AG04450 (cell line): Measurements from ENCODE around the gene PDGFB. TPM values are rescaled to one million over a fixed set of nuclear protein-coding genes. Genes with fewer than 3 reads are reported as not detected.

Experiments
- CTCF ChIA-PET: fragments of 300-600, 350-600 bp; formaldehyde crosslinking; extraction: SDS; loops from one replicate; lab custom pipeline; 2022; ENCODE audit warnings: antibody characterized with exemption, inconsistent platforms; lab: Charles Lee
- POLR2A ChIA-PET: fragments of 350-600 bp; formaldehyde crosslinking; extraction: SDS; loops from one replicate; lab custom pipeline; 2021; ENCODE audit warnings: antibody characterized with exemption, inconsistent platforms; lab: Yijun Ruan, JAX
- DNase-seq: peaks from one replicate; pipeline ENCODE4 v3.0.0-alpha.2; 2011; ENCODE audit warnings: low read depth, low spot score
- H3K27ac ChIP-seq: one replicate; pipeline ENCODE4 v1.5.1; 2012; ENCODE audit warnings: low read depth, low read length, control low read depth
- H3K27me3 ChIP-seq: one replicate; pipeline ENCODE4 v1.6.0; 2012; ENCODE audit warnings: low read length; ENCODE audit not compliant: control insufficient read depth, insufficient read depth
- H3K4me3 ChIP-seq: 2 replicates; pipeline ENCODE4 v1.5.1; 2011; ENCODE audit warnings: mild to moderate bottlenecking, low read depth, low read length, control low read depth
- H3K9me3 ChIP-seq: 2 replicates; pipeline ENCODE4 v1.5.1; 2012; ENCODE audit warnings: low read length; ENCODE audit not compliant: control insufficient read depth, insufficient read depth
- CTCF ChIP-seq: IDR thresholded peaks from 2 replicates; pipeline ENCODE4 v1.5.1; 2011; ENCODE audit warnings: low read depth, low read length, control low read depth, inconsistent platforms
- polyA plus RNA-seq: library from polyadenylated mRNA; depleted of rRNA; stranded (reverse); fragments of >200 nt; gene quantifications from 2 replicates; pipeline ENCODE4 v1.2.3, GENCODE V29; 2011

The PDGFB gene
- polyA plus RNA-seq, 1 experiment = 0.19 TPM

DNA sequence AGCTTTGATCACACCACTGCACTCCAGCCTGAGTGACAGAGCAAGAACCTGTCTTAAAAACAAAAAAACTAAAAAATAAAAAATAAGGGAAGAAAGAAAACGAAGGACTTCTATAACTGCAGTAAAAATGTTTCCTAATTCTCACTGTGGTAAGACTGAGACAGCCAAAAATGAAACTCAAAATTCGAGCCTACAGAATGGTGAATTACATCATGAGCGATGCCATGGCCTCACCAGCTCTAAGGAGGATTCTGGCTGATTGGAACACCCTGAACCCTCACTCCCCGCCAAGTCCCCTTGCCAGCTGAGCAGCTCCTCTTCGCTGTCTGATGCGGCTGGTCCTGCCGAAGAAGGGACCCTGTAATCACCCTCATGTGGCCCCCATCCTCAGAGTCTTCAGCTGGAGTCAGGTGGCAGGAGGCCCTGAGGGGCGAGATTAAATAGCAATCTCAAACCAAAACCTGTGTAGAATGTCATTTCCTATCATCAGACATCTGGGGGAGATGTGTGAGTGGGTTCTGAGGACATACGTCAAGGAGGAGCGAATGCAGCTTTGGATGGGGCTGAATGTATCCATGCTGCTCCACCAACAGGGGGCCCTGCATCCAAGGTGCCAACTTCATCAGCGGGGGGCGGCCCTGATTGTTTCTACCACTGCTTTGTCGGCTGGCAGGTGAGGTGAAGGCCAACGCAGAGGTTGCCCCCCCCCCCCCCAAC lies 29.2 kb downstream of the PDGFB start:
- no peak overlapping the region for H3K4me3 ChIP-seq
- CTCF ChIA-PET = interaction anchor here (0.6 kb wide), 1 partner anchor 66 kb away, joined by 3 read pairs; no protein-coding TSS in a partner anchor
- POLR2A ChIA-PET = no interaction called here
- no peak for DNase-seq
- H3K9me3 ChIP-seq = no peaks in the 10 kb centered on the region
- H3K27ac ChIP-seq = no peak overlapping the region
- peaks cover 3% of the 10 kb centered on the region for H3K27me3 ChIP-seq
- peak; percentile 41 for TF ChIP-seq CTCF

DNA sequence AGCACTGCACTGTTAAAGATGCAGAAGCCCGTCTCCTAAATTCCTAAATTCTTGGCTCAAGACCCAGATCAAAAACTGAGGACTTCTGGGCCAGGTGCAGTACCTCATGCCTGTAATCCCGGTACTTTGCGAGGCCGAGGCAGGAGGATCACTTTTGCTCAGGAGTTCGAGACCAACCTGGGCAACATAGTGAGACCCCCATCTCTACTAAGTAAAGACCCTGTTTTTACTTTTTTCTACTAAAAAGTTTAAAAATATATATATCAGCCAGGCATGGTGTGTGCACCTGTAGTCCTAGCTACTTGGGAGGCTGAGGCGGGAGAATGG lies 29.7 kb downstream of the PDGFB start:
- POLR2A ChIA-PET = interaction anchor here (0.7 kb wide), 1 partner anchor 30 kb away, joined by 5 read pairs; the partner anchor contains the start of gene PDGFB
- Histone ChIP-seq H3K4me3 (no peak overlapping the region), H3K27ac (no peak overlapping the region), H3K27me3 (peaks cover 3% of the 10 kb centered on the region), H3K9me3 (no peaks in the 10 kb centered on the region)
- no peak for TF ChIP-seq CTCF
- CTCF ChIA-PET = interaction anchor here (0.6 to 1.4 kb wide), 2 partner anchors 44 to 66 kb away, joined by 3 to 4 read pairs; no protein-coding TSS in a partner anchor
- DNase-seq = no peak

GRCh38 chr22:39214383-39215069 lies 30.3 kb downstream of the PDGFB start:
- Histone ChIP-seq H3K27me3 (peaks cover 3% of the 10 kb centered on the region), H3K9me3 (no peaks in the 10 kb centered on the region), H3K27ac (no peak overlapping the region), H3K4me3 (no peak overlapping the region)
- no peak for TF ChIP-seq CTCF
- ChIA-PET POLR2A (interaction anchor here (0.7 kb wide), 1 partner anchor 30 kb away, joined by 5 read pairs; the partner anchor contains the start of gene PDGFB), CTCF (interaction anchor here (0.6 to 1.4 kb wide), 2 partner anchors 44 to 65 kb away, joined by 3 to 4 read pairs; no protein-coding TSS in a partner anchor)
- no peak for DNase-seq

DNA sequence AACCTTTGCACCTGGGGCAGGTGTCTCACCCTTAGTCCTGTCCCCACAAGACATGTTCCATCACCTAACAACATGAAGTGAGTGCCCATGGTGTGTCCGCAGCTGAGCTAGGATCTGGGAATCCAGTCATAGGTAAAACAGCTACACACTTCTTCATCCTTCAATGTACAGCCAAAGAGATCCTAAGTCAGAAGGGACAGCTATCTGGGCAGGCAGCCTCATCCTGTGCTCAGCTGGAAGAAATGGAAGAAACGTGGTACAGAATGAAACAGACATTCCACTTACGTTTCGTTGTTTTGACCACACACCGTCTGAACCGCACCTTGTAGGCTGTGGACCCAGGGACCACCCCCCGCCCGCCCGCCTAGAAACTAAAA lies 30.8 kb downstream of the PDGFB start:
- H3K27me3 ChIP-seq = peaks cover 3% of the 10 kb centered on the region
- no peak overlapping the region for H3K4me3 ChIP-seq
- no peak overlapping the region for H3K27ac ChIP-seq
- ChIA-PET CTCF (interaction anchor here (1.4 kb wide), 1 partner anchor 43 kb away, joined by 4 read pairs; no protein-coding TSS in a partner anchor), POLR2A (no interaction called here)
- TF ChIP-seq CTCF = no peak
- DNase-seq = no peak
- H3K9me3 ChIP-seq = no peaks in the 10 kb centered on the region
